ENCODE data around the gene ART3.
"Not testable (repeated sequence)": the region's sequence is repeated elsewhere in the genome, so short reads cannot be mapped to it uniquely, and the experiment has no call there.

ART3 gene

DNA sequence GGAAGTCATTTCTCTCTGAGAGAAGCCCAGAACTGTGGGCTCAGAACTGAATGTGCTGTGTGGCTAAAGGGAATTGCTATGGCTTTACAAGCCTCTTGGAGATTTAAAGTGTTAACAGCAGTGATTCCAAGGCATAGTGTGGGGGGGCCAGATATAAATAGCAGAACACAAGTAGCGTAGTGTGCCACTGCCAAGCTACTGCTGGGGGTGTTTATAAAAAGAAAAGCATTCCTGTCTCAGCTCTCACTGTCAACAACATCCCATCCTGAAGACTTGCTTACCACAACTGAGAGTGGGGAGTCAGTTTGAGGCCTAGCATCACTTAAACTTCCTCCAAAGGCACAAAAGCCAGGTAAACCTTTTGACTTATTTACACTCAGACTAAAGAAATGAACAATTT lies at the start of gene ART3:
TSS of gene ART3 (plus strand) at position 242 of the 400 bp plus-strand sequence. CDS start 1,181 bp downstream, outside the sequence.
- no peak for DNase-seq (ENCODE audit: low spot score)
- FAIRE-seq = no peak

- DNase-seq (ENCODE audit: low spot score) (no peak), FAIRE-seq (no peak)
Measured at GRCh38 chr4:76028350-76028765, 46.2 kb upstream of the ART3 start.

DNA sequence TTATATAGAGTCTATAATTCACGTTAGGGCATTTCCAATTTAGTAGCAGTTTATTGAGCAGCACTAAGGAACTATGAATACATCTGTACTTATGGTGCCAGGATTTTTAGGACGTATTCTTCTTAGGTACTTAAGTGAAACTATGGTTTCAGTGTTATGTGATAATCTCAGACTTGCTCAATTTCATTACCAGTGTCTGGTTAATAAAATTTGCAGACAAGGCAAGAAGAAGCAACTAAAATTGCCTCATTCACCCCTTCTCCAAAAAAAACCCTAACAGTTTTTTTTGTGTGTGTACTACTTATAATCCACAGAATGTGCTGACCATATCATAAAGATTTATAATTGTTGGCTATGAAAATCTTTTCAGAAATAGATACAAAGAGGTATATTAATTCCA lies 45.2 kb upstream of the ART3 start:
- DNase-seq (ENCODE audit: low spot score) (no peak), FAIRE-seq (no peak)

DNA sequence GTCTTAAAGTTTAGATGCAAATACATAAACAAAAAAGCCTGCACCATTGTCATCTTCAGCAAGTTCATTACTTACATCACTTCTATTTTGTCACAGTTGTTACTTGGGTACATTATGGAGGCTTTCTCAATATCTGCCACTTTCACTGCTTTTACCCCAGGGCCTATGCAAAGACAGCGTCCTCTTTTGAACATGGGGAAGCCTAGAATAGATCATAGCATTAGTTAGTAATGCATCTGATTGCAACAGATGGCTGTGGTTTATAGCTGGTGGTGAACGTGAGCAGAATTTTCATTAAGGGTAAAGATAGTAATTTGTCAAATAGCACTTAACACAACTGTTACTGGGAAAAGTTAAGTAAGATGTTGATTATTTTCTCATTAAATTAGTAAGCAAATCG lies 39.4 kb upstream of the ART3 start:
- DNase-seq (ENCODE audit: low spot score) = no peak
- FAIRE-seq = no peak

- FAIRE-seq (no peak), DNase-seq (ENCODE audit: low spot score) (no peak)
Measured at GRCh38 chr4:76035799-76036380, 38.6 kb upstream of the ART3 start, which contains the start of gene CXCL11. TSS of gene CXCL11 (minus strand) at chr4:76036070. CDS start at chr4:76035987, 83 bp downstream.

GRCh38 chr4:76036855-76037254 lies 37.7 kb upstream of the ART3 start:
- no peak for DNase-seq (ENCODE audit: low spot score)
- no peak for FAIRE-seq

GRCh38 chr4:76042241-76042998 lies 32.1 kb upstream of the ART3 start:
- not testable (repeated sequence) for DNase-seq (ENCODE audit: low spot score); FAIRE-seq

- DNase-seq (ENCODE audit: low spot score); FAIRE-seq: not testable (repeated sequence)
Measured at GRCh38 chr4:76043306-76043705, 31.2 kb upstream of the ART3 start.

DNA sequence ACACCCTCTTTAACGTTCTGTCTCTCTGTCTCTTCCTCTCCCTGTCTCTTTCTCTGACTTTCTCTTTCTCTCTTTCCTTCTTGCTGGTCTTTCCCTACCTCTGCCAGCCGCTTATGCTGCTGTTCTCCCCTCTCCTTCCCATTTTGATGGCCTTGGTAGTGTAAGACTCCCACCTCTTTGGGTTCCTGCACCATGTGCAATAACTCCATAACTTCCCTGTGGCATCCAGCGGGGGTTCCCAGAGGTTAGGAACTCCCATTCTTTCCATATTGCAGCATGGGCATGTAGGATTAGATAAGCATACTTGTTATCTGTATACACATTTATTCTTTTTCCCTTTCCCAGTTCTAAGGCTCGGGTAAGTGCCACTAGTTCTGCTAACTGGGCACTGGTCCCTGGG lies 29.8 kb upstream of the ART3 start:
- FAIRE-seq = not testable (repeated sequence)

DNA sequence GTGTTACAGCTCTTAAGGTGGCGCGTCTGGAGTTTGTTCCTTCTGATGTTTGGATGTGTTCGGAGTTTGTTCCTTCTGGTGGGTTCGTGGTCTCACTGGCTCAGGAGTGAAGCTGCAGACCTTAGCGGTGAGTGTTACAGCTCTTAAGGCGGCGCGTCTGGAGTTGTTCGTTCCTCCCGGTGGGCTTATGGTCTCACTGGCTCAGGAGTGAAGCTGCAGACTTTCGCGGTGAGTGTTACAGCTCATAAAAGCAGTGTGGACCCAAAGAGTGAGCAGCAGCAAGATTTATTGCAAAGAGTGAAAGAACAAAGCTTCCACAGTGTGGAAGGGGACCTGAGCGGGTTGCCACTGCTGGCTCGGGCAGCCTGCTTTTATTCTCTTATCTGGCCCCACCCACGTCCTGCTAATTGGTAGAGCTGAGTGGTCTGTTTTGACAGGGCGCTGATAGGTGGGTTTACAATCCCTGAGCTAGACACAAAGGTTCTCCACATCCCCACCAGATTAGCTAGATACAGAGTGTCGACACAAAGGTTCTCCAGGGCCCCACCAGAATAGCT lies 24.6 kb upstream of the ART3 start:
- not testable (repeated sequence) for FAIRE-seq

More for the DNA sequence above, 29.8 kb upstream of the ART3 start:
- DNase-seq (ENCODE audit: low spot score) = not testable (repeated sequence)

DNA sequence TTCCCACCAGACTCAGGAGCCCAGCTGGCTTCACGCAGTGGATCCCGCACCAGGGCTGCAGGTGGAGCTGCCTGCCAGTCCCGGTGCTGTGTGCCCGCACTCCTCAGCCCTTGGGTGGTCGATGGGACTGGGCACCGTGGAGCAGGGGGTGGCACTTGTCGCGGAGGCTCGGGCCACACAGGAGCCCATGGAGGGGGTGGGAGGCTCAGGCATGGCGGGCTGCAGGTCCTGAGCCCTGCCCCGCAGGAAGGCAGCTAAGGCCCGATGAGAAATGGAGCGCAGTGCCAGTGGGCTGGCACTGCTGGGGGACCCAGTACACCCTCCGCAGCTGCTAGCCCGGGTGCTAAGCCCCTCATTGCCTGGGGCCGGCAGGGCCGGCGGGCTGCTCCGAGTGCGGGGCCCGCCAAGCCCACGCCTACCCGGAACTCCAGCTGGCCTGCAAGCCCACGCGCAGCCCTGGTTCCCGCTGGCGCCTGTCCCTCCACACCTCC lies 23.9 kb upstream of the ART3 start:
- DNase-seq (ENCODE audit: low spot score); FAIRE-seq: not testable (repeated sequence)

More for the DNA sequence above, 24.6 kb upstream of the ART3 start:
- not testable (repeated sequence) for DNase-seq (ENCODE audit: low spot score)

DNA sequence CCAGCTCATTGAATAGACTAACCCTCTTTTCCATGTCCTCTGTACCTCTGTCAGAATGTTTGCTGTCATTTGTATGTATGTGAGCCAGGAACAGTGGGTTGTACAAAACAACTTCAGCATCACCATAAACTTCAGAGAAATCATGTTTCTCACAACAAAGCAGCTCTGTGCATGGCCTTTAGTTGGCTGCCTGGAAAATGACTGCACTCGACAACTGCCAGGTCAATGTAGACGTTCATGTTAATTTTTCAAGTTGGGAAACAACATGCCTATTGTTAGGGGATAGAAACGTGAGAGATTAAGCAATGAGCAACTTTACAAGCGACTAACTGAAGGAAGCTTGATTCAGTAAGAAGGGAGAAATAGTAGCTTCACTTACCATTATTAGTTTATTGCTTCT lies 20.8 kb upstream of the ART3 start:
- DNase-seq (ENCODE audit: low spot score) (no peak), FAIRE-seq (no peak)

- FAIRE-seq (no peak), DNase-seq (ENCODE audit: low spot score) (no peak)
Measured at GRCh38 chr4:76055016-76055415, 19.5 kb upstream of the ART3 start.

GRCh38 chr4:76055421-76055820 lies 19.1 kb upstream of the ART3 start:
- DNase-seq (ENCODE audit: low spot score) = no peak
- FAIRE-seq = no peak

- DNase-seq (ENCODE audit: low spot score) (no peak), FAIRE-seq (no peak)
Measured at GRCh38 chr4:76058302-76058701, 16.2 kb upstream of the ART3 start.

GRCh38 chr4:76058888-76059426 lies 15.6 kb upstream of the ART3 start:
- FAIRE-seq (peak; percentile 85), DNase-seq (ENCODE audit: low spot score) (no peak)

- DNase-seq (ENCODE audit: low spot score) = no peak
- no peak for FAIRE-seq
Measured at GRCh38 chr4:76059750-76060149, 14.8 kb upstream of the ART3 start.

DNA sequence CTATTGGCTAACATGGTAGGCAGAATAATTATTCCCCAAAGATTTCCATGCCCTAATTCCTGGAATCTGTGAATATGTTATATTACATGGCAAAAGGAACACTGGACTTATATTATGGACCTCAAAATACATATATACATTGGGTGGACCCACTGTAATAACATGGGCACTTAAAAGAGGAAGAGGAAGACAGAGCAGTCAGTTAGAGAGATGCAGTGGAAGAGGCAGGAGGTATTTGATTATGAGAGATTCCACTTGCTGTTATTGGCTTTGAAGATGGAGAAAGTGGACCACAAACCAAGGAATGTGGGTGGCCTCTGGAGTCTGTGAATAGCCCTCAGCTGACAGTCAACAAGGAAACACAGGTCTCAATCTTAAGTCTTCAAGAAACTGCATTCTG lies 14.0 kb upstream of the ART3 start:
- FAIRE-seq (no peak), DNase-seq (ENCODE audit: low spot score) (no peak)

DNA sequence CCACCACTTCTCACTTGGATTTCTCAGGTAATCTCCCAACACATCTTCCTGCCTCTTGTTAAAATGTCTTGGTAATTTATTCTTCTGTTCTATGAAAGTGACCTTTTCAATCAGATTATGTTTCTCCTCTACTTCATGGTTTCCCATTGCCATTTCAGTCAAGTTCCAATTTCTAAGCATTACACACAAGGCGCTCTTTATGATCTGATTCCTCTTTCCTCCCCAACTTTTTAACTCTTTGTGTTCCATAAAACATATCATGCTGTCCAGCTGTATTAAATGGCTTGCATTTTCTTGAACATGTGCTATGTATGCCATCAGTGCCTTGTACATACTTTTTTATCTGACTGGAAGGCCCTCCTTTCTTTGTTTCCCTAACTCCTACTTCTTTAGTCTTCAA lies 13.1 kb upstream of the ART3 start:
- DNase-seq (ENCODE audit: low spot score) = no peak
- FAIRE-seq = no peak

DNA sequence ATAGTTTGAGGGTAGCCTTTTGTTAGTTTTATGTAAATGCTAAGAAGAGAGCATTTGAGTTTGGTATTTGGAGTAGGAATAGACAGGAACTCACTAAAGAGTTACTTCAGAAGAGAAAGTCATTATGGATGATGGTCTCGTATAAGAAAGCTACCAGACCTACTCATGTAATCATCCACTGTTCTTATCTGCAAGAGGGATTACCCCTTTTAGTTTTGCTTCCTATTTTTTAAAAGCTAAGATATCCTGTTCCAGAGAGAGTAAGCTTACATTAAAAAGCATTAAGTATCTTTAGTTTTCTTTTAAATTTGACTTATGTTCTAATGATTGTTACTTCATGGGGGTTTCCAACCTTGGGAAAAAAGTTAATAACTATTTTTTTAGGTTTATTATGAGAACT lies 12.5 kb upstream of the ART3 start:
- no peak for FAIRE-seq
- DNase-seq (ENCODE audit: low spot score) = no peak

- no peak for FAIRE-seq
- DNase-seq (ENCODE audit: low spot score) = no peak
Measured at GRCh38 chr4:76066546-76066945, 8.0 kb upstream of the ART3 start.

Measured in urothelium cell line (cell line).